NK-92 (cell line): ENCODE results near the gene SRSF5.
A peak's percentile ranks its signal among the peaks of the same experiment; 100 is the strongest.
"Not testable (repeated sequence)": the region's sequence is repeated elsewhere in the genome, so short reads cannot be mapped to it uniquely, and the experiment has no call there.

Experiments
- DNase-seq: peaks from one replicate; lab custom pipeline; 2025; ENCODE audit not compliant: unreplicated experiment; lab: John Stamatoyannopoulos, UW

SRSF5 gene

GRCh38 chr14:69766984-69767368, at the start of gene SRSF5:
Gene SRSF5 (plus strand): TSS chr14:69767142. CDS start chr14:69768157, 1,015 bp downstream.
- DNase-seq: peak; percentile 61

- DNase-seq: not testable (repeated sequence)
Observed at GRCh38 chr14:69718614-69719013, 48.3 kb upstream of the SRSF5 start.

GRCh38 chr14:69719501-69719951, 47.4 kb upstream of the SRSF5 start:
- no peak for DNase-seq

- no peak for DNase-seq
Observed at GRCh38 chr14:69720912-69721311, 46.0 kb upstream of the SRSF5 start.

- no peak for DNase-seq
Observed at GRCh38 chr14:69726761-69727511, 40.0 kb upstream of the SRSF5 start.

- DNase-seq: no peak
Observed at GRCh38 chr14:69727860-69728259, 39.1 kb upstream of the SRSF5 start.

- DNase-seq: not testable (repeated sequence)
Observed at GRCh38 chr14:69731919-69732598, 34.9 kb upstream of the SRSF5 start.

GRCh38 chr14:69736405-69736804, 30.5 kb upstream of the SRSF5 start:
- DNase-seq: not testable (repeated sequence)

- DNase-seq: no peak
Observed at GRCh38 chr14:69741055-69741454, 25.9 kb upstream of the SRSF5 start.

GRCh38 chr14:69749956-69750355, 17.0 kb upstream of the SRSF5 start:
- DNase-seq: no peak

- no peak for DNase-seq
Observed at GRCh38 chr14:69750495-69750894, 16.4 kb upstream of the SRSF5 start.

- no peak for DNase-seq
Observed at GRCh38 chr14:69752773-69753172, 14.2 kb upstream of the SRSF5 start.

- no peak for DNase-seq
Observed at GRCh38 chr14:69753860-69754259, 13.1 kb upstream of the SRSF5 start.

- no peak for DNase-seq
Observed at GRCh38 chr14:69754487-69754886, 12.5 kb upstream of the SRSF5 start.

- no peak for DNase-seq
Observed at GRCh38 chr14:69755296-69755695, 11.6 kb upstream of the SRSF5 start.

- DNase-seq: no peak
Observed at GRCh38 chr14:69755784-69756183, 11.2 kb upstream of the SRSF5 start.

- DNase-seq: no peak
Observed at GRCh38 chr14:69756298-69756697, 10.6 kb upstream of the SRSF5 start.

GRCh38 chr14:69760810-69761209, 6.1 kb upstream of the SRSF5 start:
- no peak for DNase-seq

- DNase-seq: no peak
Observed at GRCh38 chr14:69763761-69764510, 3.0 kb upstream of the SRSF5 start.

- DNase-seq: peak; percentile 29
Observed at GRCh38 chr14:69767369-69767999, 542 bp downstream of the SRSF5 start.

- DNase-seq: no peak
Observed at GRCh38 chr14:69768873-69769272, 1.9 kb downstream of the SRSF5 start.
